HepG2 (cell line): ENCODE data around the gene SLC1A5. TPM values are rescaled to one million over a fixed set of nuclear protein-coding genes. Genes with fewer than 3 reads are reported as not detected.

Experiments used
- HDAC6 ChIP-seq: fragments of 200-600 bp; sonication (generic); IDR thresholded peaks from 2 replicates; pipeline ENCODE4 v1.7.0; 2017; ENCODE audit warnings: mild to moderate bottlenecking, antibody characterized with exemption, low read length, low read depth
- MIER3 ChIP-seq: IDR thresholded peaks from 2 replicates; pipeline ENCODE4 v1.6.1; 2016; ENCODE audit warnings: missing compliant biosample characterization, borderline replicate concordance
- POLR2AphosphoS5 ChIP-seq: IDR thresholded peaks from 2 replicates; pipeline ENCODE4 v1.6.1; 2012; ENCODE audit warnings: low read depth, low read length
- XRCC5 ChIP-seq: fragments of 200-400 bp; formaldehyde crosslinking; optimal IDR thresholded peaks from 2 replicates; pipeline ENCODE3; 2017; ENCODE audit warnings: mild to moderate bottlenecking, low read length
- ZBTB33 ChIP-seq: sonication (generic); formaldehyde crosslinking; IDR thresholded peaks from 2 replicates; pipeline ENCODE4 v1.4.0; 2020; ENCODE audit warnings: missing genetic modification reagents
- ZGPAT ChIP-seq: IDR thresholded peaks from 2 replicates; pipeline ENCODE4 v1.6.1; 2016; ENCODE audit warnings: mild to moderate bottlenecking
- ZNF292 ChIP-seq: sonication (generic); formaldehyde crosslinking; IDR thresholded peaks from 2 replicates; pipeline ENCODE4 v1.8.1; 2022; ENCODE audit warnings: mild to moderate bottlenecking, low read depth, missing genetic modification reagents, borderline replicate concordance
- ZNF646 ChIP-seq: sonication (generic); formaldehyde crosslinking; IDR thresholded peaks from 2 replicates; pipeline ENCODE4 v1.9.0; 2021; ENCODE audit warnings: mild to moderate bottlenecking, missing genetic modification reagents
- polyA plus RNA-seq, 8 experiments: library from polyadenylated mRNA; depleted of rRNA in 3 of 8; stranded (reverse) in 7 of 8; unstranded in 1 of 8; fragments of >200 nt; fragmentation: Illumina TruSeq in 4 of 8; extraction: Trizol in 4 of 8; gene quantifications; 2 replicates each; pipeline versions ENCODE4 v1.2.1 to v1.2.3, GENCODE V29; 2011 to 2016; ENCODE audit warnings: low read depth in 4 of 8, missing spikeins in 1 of 8, mixed read lengths in 1 of 8; ENCODE audit not compliant: insufficient read depth in 1 of 8
- total RNA-seq, 5 experiments: library from RNA; depleted of rRNA; stranded (reverse); fragments of >200 nt; fragmentation: Illumina TruSeq; extraction: Trizol; gene quantifications; 2 replicates each; pipeline ENCODE4 v1.2.3, GENCODE V29; 2016; ENCODE audit warnings: low read depth in 1 of 5

Gene SLC1A5
- total and polyA plus RNA-seq, 2 of the 13 experiments (the other 11 are each of a cell fraction or from before 2014, with no cell fraction given): 120 to 159 TPM

GRCh38 chr19:46748325-46749109, 39.9 kb downstream of the SLC1A5 start (continued):
- TF ChIP-seq ZGPAT (no peak), MIER3 (CRISPR knock-in tag) (peak; percentile 25; the same call in 1 of the 2 replicates), ZNF646 (CRISPR knock-in tag) (no peak), HDAC6 (no peak), XRCC5 (peak; percentile 60), ZNF292 (CRISPR knock-in tag) (no peak), POLR2AphosphoS5 (no peak), ZBTB33 (CRISPR knock-in tag) (no peak)
